A549 (cell line): Measurements from ENCODE around the gene LYPD3. TPM values are rescaled to one million over a fixed set of nuclear protein-coding genes. Genes with fewer than 3 reads are reported as not detected.

ENCODE experiments used
- ATAC-seq, 2 experiments: fragments of 200-7000 bp in 1 of 2; fragments of >200 bp in 1 of 2; cut with Nextera tagmentation in 1 of 2; cut with Tn5 transposase in 1 of 2; 3 replicates each; pipeline versions ENCODE4 v1.8.0 to v1.9.1; 2018 to 2020; ENCODE audit warnings: mild to moderate bottlenecking in 1 of 2, moderate library complexity in 1 of 2
- CTCF ChIA-PET: fragments of 300-600 bp; sonication (Branson Sonifier 250); formaldehyde crosslinking; extraction: SDS; loops from one replicate; lab custom pipeline; 2021; ENCODE audit warnings: antibody characterized with exemption, inconsistent platforms; lab: Yijun Ruan, JAX
- POLR2A ChIA-PET: fragments of 350-600 bp; formaldehyde crosslinking; extraction: SDS; loops from one replicate; lab custom pipeline; 2021; ENCODE audit warnings: antibody characterized with exemption, inconsistent platforms; lab: Yijun Ruan, JAX
- DNase-seq, 2 experiments: peaks; one replicate each; pipeline versions ENCODE4 v3.0.0 to v3.0.0-alpha.2; 2011 to 2016; ENCODE audit warnings: low read depth in 1 of 2, low spot score in 1 of 2
- FAIRE-seq: peaks from 2 replicates; lab custom pipeline; 2011; peaks lifted over from hg19 to GRCh38; lab: Jason Lieb, UNC
- H3K27ac ChIP-seq, 2 experiments: fragments of >200 bp; sonication (Bioruptor Twin); formaldehyde crosslinking; 3 replicates each; pipeline ENCODE4 v1.5.1; 2016 to 2017
- H3K4me1 ChIP-seq: fragments of >200 bp; sonication (Bioruptor Twin); formaldehyde crosslinking; 3 replicates; pipeline ENCODE4 v1.6.1; 2016
- H3K4me2 ChIP-seq: fragments of >200 bp; sonication (Bioruptor Twin); formaldehyde crosslinking; 3 replicates; pipeline ENCODE4 v1.6.1; 2016
- H3K4me3 ChIP-seq: fragments of >200 bp; sonication (Bioruptor Twin); formaldehyde crosslinking; 3 replicates; pipeline ENCODE4 v1.5.1; 2016
- H3K9me3 ChIP-seq: fragments of >200 bp; sonication (Bioruptor Twin); formaldehyde crosslinking; 3 replicates; pipeline ENCODE4 v1.6.1; 2016
- BHLHE40 ChIP-seq: IDR thresholded peaks from 2 replicates; pipeline ENCODE4 v1.6.1; 2012; ENCODE audit warnings: low read depth, low read length, inconsistent platforms
- CBX8 ChIP-seq: fragments of 200-600 bp; sonication (generic); IDR thresholded peaks from 2 replicates; pipeline ENCODE4 v1.6.1; 2016
- FOSB ChIP-seq: fragments of 250-450 bp; sonication (Bioruptor Pico); IDR thresholded peaks from 2 replicates; pipeline ENCODE4 v1.5.0; 2020; ENCODE audit warnings: mild to moderate bottlenecking, moderate library complexity
- FOSL2 ChIP-seq, 2 experiments: fragments of 450-650 bp in 1 of 2; fragments of >200 bp in 1 of 2; sonication (Bioruptor Twin) in 1 of 2; formaldehyde crosslinking; IDR thresholded peaks; 2 replicates each; pipeline versions ENCODE4 v1.5.0 to v1.6.1; 2016 to 2020; ENCODE audit warnings: mild to moderate bottlenecking in 1 of 2, moderate library complexity in 1 of 2
- GATA3 ChIP-seq: IDR thresholded peaks from 2 replicates; pipeline ENCODE4 v1.6.1; 2012; ENCODE audit warnings: borderline replicate concordance
- HDAC2 ChIP-seq: fragments of 200-600 bp; sonication (generic); IDR thresholded peaks from 2 replicates; pipeline ENCODE4 v1.6.1; 2016
- HOXA7 ChIP-seq: fragments of 250-450 bp; sonication (Bioruptor Pico); IDR thresholded peaks from 2 replicates; pipeline ENCODE4 v1.5.0; 2020; ENCODE audit warnings: mild to moderate bottlenecking, moderate library complexity
- HOXB5 ChIP-seq: fragments of 250-450 bp; sonication (Bioruptor Pico); IDR thresholded peaks from 2 replicates; pipeline ENCODE4 v1.5.0; 2020; ENCODE audit warnings: mild to moderate bottlenecking, moderate library complexity
- KDM1A ChIP-seq: fragments of 200-600 bp; sonication (generic); IDR thresholded peaks from 2 replicates; pipeline ENCODE4 v1.6.1; 2016; ENCODE audit warnings: low read depth, mild to moderate bottlenecking
- KDM5A ChIP-seq: fragments of 200-600 bp; sonication (generic); IDR thresholded peaks from 2 replicates; pipeline ENCODE4 v1.6.1; 2016; ENCODE audit warnings: antibody characterized with exemption, mild to moderate bottlenecking
- MYC ChIP-seq: IDR thresholded peaks from 2 replicates; pipeline ENCODE4 v1.6.1; 2012; ENCODE audit warnings: mild to moderate bottlenecking, inconsistent platforms, low read length, improper control_type of control experiment, borderline replicate concordance
- NFE2L2 ChIP-seq: fragments of 150-350 bp; conservative IDR thresholded peaks from 2 replicates; pipeline ENCODE4 v1.6.1; 2014; ENCODE audit warnings: low read length
- NPAS2 ChIP-seq: fragments of 250-450 bp; sonication (Bioruptor Pico); IDR thresholded peaks from 2 replicates; pipeline ENCODE4 v1.8.0; 2022; ENCODE audit warnings: mild to moderate bottlenecking, moderate library complexity, borderline replicate concordance
- PHF8 ChIP-seq: fragments of 200-600 bp; sonication (generic); IDR thresholded peaks from 2 replicates; pipeline ENCODE4 v1.6.1; 2016; ENCODE audit warnings: low read depth, mild to moderate bottlenecking, antibody characterized with exemption, moderate library complexity, borderline replicate concordance
- POLR2A ChIP-seq: IDR thresholded peaks from 2 replicates; pipeline ENCODE4 v1.6.1; 2012; ENCODE audit warnings: mild to moderate bottlenecking, low read length
- POLR2AphosphoS2 ChIP-seq: conservative IDR thresholded peaks from 2 replicates; pipeline ENCODE4 v1.6.1; 2012; ENCODE audit warnings: low read length, improper control_type of control experiment, inconsistent platforms
- RARB ChIP-seq: fragments of 250-450 bp; sonication (Bioruptor Pico); IDR thresholded peaks from 2 replicates; pipeline ENCODE4 v1.8.0; 2021; ENCODE audit warnings: mild to moderate bottlenecking, moderate library complexity
- RCOR1 ChIP-seq: fragments of 150-350 bp; IDR thresholded peaks from 2 replicates; pipeline ENCODE4 v1.6.1; 2014; ENCODE audit warnings: antibody characterized with exemption, low read length, low read depth
- SMC3 ChIP-seq: fragments of >200 bp; sonication (Bioruptor Twin); formaldehyde crosslinking; IDR thresholded peaks from 3 replicates; pipeline ENCODE4 v1.6.1; 2018; ENCODE audit warnings: inconsistent platforms
- SREBF2 ChIP-seq: fragments of 450-650 bp; IDR thresholded peaks from 2 replicates; pipeline ENCODE4 v1.6.1; 2014; ENCODE audit warnings: mild to moderate bottlenecking, moderate library complexity
- ZC3H11A ChIP-seq: fragments of 450-650 bp; IDR thresholded peaks from 2 replicates; pipeline ENCODE4 v1.6.1; 2014; ENCODE audit warnings: antibody characterized with exemption, mild to moderate bottlenecking
- WGBS: methylation state at CpG from one replicate; pipeline ENCODE4 v1.1.6; 2017; ENCODE audit errors: missing lambda C conversion rate; 5-methylcytosine and 5-hydroxymethylcytosine counted together
- polyA plus RNA-seq, 4 experiments: library from polyadenylated mRNA; depleted of rRNA in 3 of 4; stranded (reverse); fragments of >200 nt; fragmentation: RNase III in 1 of 4; extraction: RNeasy Plus Mini Kit Qiagen cat#74134 plus additional on column Dnase treatment in 1 of 4; gene quantifications; 2 replicates in 3 of 4; 3 replicates in 1 of 4; pipeline ENCODE4 v1.2.3, GENCODE V29; 2011 to 2017
- TF ChIP-seq, protein P1 (sequence below): IDR thresholded peaks from 2 replicates; pipeline ENCODE4 v1.6.1; 2012
- TF ChIP-seq, protein P2 (sequence below): fragments of 250-450 bp; sonication (Bioruptor Pico); IDR thresholded peaks from 2 replicates; pipeline ENCODE4 v1.5.0; 2021; ENCODE audit warnings: mild to moderate bottlenecking, moderate library complexity, borderline replicate concordance
- TF ChIP-seq, protein P3 (sequence below): fragments of 450-650 bp; IDR thresholded peaks from 2 replicates; pipeline ENCODE4 v1.6.1; 2014; ENCODE audit warnings: antibody characterized with exemption

LYPD3 gene
- polyA plus RNA-seq, 2 of the 4 experiments (the other 2 are of a cell fraction), result 0.27 to 0.43 TPM

DNA sequence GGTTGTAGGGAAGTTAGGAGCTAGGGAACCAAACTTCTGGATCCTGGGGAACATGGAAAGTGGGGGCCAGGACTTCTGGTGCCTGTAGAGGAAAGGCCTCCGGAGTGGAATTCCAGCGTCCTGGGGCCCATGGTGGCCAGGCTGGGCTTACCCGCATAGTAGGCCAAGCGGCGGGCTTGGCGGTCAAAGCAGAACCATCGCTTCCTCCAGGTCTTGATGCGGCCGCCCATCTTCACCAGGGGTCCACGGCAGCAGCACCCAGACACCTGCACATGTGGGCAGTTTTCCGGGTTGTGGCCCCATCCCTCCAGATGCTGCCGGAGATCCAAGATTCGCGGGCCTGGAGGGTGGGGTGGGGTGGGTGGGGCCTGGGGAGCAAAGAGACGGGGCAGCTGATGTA is 13.8 kb upstream of the LYPD3 start:
- Histone ChIP-seq H3K4me1 (0 out of 3 replicates have a peak, but pooled peaks cover 4% of the 10 kb centered on the region), H3K4me3 (no peak overlapping the region), H3K4me2 (no peak overlapping the region), H3K27ac (no peak overlapping the region), H3K9me3 (no peaks in the 10 kb centered on the region)
- WGBS, result 94% methylated on average over 12 of the region's 15 CpGs
- TF ChIP-seq HOXB5 (CRISPR knock-in tag) (no peak), HDAC2 (no peak), POLR2A (no peak), NFE2L2 (no peak), ZC3H11A (no peak), CBX8 (no peak), RARB (CRISPR knock-in tag) (no peak), BHLHE40 (no peak)
- TF ChIP-seq, protein P1, sequence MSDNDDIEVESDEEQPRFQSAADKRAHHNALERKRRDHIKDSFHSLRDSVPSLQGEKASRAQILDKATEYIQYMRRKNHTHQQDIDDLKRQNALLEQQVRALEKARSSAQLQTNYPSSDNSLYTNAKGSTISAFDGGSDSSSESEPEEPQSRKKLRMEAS, result no peak
- no peak for FAIRE-seq
- POLR2A ChIA-PET, result interaction anchor here (1.2 kb wide), 1 partner anchor 16 kb away, joined by 3 read pairs; no protein-coding TSS in a partner anchor
- CTCF ChIA-PET, result interaction anchor here (1.7 to 7.1 kb wide), 4 partner anchors 14 to 41 kb away, joined by 4 to 37 read pairs (median 15); partner anchors contain the start of genes LYPD3 and PHLDB3
- ATAC-seq, result no peak
- no peak for DNase-seq

DNA sequence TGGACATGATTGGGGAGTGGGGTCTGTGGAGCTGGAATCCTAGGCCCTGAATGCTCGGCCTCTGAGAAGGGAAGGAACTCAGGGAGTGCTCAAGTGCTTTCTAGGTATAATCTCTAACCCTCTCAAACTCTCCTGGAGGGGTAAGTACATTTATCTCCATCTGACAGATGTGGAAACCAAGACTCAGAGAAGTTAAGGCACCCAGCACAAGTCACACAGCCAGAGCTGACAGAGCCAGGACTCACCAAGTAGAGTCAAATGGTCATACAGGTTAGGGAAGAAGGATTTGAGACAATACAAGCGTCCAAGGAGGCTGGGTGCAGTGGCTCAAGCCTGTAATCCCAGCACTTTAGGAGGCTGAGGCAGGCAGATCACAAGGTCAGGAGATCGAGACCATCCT is 12.9 kb upstream of the LYPD3 start:
- ChIA-PET POLR2A (no interaction called here), CTCF (interaction anchor here (1.4 to 7.1 kb wide), 4 partner anchors 26 to 53 kb away, joined by 4 to 37 read pairs (median 15); partner anchors contain the start of gene PHLDB3)
- no peak for TF ChIP-seq FOSL2 (IDR thresholded peaks at IDR 0.05)
- TF ChIP-seq FOSL2 (CRISPR knock-in tag; IDR thresholded peaks at IDR 0.05), result no peak
- TF ChIP-seq CBX8, result no peak
- no peak for TF ChIP-seq POLR2AphosphoS2
- TF ChIP-seq PHF8, result no peak
- no peak for TF ChIP-seq NFE2L2
- TF ChIP-seq MYC, result no peak
- no peak for TF ChIP-seq RCOR1
- no peak for TF ChIP-seq SREBF2
- no peak for TF ChIP-seq KDM1A
- TF ChIP-seq HDAC2, result no peak
- no peak for TF ChIP-seq HOXA7 (CRISPR knock-in tag)
- TF ChIP-seq, protein P2, sequence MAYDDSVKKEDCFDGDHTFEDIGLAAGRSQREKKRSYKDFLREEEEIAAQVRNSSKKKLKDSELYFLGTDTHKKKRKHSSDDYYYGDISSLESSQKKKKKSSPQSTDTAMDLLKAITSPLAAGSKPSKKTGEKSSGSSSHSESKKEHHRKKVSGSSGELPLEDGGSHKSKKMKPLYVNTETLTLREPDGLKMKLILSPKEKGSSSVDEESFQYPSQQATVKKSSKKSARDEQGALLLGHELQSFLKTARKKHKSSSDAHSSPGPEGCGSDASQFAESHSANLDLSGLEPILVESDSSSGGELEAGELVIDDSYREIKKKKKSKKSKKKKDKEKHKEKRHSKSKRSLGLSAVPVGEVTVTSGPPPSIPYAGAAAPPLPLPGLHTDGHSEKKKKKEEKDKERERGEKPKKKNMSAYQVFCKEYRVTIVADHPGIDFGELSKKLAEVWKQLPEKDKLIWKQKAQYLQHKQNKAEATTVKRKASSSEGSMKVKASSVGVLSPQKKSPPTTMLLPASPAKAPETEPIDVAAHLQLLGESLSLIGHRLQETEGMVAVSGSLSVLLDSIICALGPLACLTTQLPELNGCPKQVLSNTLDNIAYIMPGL (CRISPR knock-in tag), result no peak
- TF ChIP-seq KDM5A, result no peak
- TF ChIP-seq ZC3H11A, result no peak
- TF ChIP-seq SMC3, result no peak
- TF ChIP-seq NPAS2 (CRISPR knock-in tag), result no peak
- no peak for TF ChIP-seq GATA3
- TF ChIP-seq, protein P1, result no peak
- no peak for TF ChIP-seq FOSB
- TF ChIP-seq, protein P3, sequence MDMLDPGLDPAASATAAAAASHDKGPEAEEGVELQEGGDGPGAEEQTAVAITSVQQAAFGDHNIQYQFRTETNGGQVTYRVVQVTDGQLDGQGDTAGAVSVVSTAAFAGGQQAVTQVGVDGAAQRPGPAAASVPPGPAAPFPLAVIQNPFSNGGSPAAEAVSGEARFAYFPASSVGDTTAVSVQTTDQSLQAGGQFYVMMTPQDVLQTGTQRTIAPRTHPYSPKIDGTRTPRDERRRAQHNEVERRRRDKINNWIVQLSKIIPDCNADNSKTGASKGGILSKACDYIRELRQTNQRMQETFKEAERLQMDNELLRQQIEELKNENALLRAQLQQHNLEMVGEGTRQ, result no peak
- DNase-seq (no peak), FAIRE-seq (no peak), ATAC-seq (no peak)
- H3K4me3 ChIP-seq, result no peak overlapping the region
- H3K27ac ChIP-seq, result no peak overlapping the region
- no peak overlapping the region for H3K4me2 ChIP-seq
- H3K4me1 ChIP-seq, result 0 out of 3 replicates have a peak, but pooled peaks cover 4% of the 10 kb centered on the region
- H3K9me3 ChIP-seq, result no peaks in the 10 kb centered on the region
- WGBS, result 67% methylated on average over 3 of the region's 3 CpGs
